HG03095 (cell line): ENCODE results near the gene GAS7.

Experiments
- ATAC-seq: cut with Tn5 transposase; IDR thresholded peaks from one replicate; pipeline ENCODE4 v1.9.1; 2021; ENCODE audit warnings: moderate library complexity; ENCODE audit not compliant: unreplicated experiment

Gene GAS7

GRCh38 chr17:10198509-10199249 lies at the start of gene GAS7:
TSS of gene GAS7 (minus strand) at chr17:10198606.
- peak; percentile 62 for ATAC-seq

GRCh38 chr17:10247810-10248209 lies 49.4 kb upstream of the GAS7 start:
- ATAC-seq, result no peak

- no peak for ATAC-seq
These were observed 45.8 kb upstream of the GAS7 start for GRCh38 chr17:10243883-10244844.

- no peak for ATAC-seq
These were observed 43.4 kb upstream of the GAS7 start for GRCh38 chr17:10241781-10242180.

GRCh38 chr17:10238661-10239060 lies 40.3 kb upstream of the GAS7 start:
- ATAC-seq, result no peak

GRCh38 chr17:10234033-10234432 lies 35.6 kb upstream of the GAS7 start:
- ATAC-seq, result no peak

GRCh38 chr17:10233161-10233560 lies 34.8 kb upstream of the GAS7 start:
- no peak for ATAC-seq

GRCh38 chr17:10229181-10229580 lies 30.8 kb upstream of the GAS7 start:
- no peak for ATAC-seq

GRCh38 chr17:10226930-10227695 lies 28.7 kb upstream of the GAS7 start:
- ATAC-seq, result no peak

- ATAC-seq, result no peak
These were observed 26.3 kb upstream of the GAS7 start for GRCh38 chr17:10224582-10225195.

- ATAC-seq, result no peak
These were observed 20.8 kb upstream of the GAS7 start for GRCh38 chr17:10219193-10219592.

- ATAC-seq, result no peak
These were observed 19.5 kb upstream of the GAS7 start for GRCh38 chr17:10217916-10218315.

- ATAC-seq, result no peak
These were observed 18.0 kb upstream of the GAS7 start for GRCh38 chr17:10216213-10216938.

- ATAC-seq, result no peak
These were observed 16.9 kb upstream of the GAS7 start for GRCh38 chr17:10215286-10215685.

GRCh38 chr17:10211666-10212065 lies 13.3 kb upstream of the GAS7 start:
- no peak for ATAC-seq

GRCh38 chr17:10210151-10210574 lies 11.8 kb upstream of the GAS7 start:
- no peak for ATAC-seq

GRCh38 chr17:10208604-10209193 lies 10.3 kb upstream of the GAS7 start:
- ATAC-seq, result no peak

GRCh38 chr17:10207153-10207552 lies 8.7 kb upstream of the GAS7 start:
- no peak for ATAC-seq

GRCh38 chr17:10205549-10206185 lies 7.3 kb upstream of the GAS7 start:
- ATAC-seq, result no peak
